ENCODE results near the gene S100A9.
"Not testable (repeated sequence)": the region's sequence is repeated elsewhere in the genome, so short reads cannot be mapped to it uniquely, and the experiment has no call there.

Gene S100A9

DNA sequence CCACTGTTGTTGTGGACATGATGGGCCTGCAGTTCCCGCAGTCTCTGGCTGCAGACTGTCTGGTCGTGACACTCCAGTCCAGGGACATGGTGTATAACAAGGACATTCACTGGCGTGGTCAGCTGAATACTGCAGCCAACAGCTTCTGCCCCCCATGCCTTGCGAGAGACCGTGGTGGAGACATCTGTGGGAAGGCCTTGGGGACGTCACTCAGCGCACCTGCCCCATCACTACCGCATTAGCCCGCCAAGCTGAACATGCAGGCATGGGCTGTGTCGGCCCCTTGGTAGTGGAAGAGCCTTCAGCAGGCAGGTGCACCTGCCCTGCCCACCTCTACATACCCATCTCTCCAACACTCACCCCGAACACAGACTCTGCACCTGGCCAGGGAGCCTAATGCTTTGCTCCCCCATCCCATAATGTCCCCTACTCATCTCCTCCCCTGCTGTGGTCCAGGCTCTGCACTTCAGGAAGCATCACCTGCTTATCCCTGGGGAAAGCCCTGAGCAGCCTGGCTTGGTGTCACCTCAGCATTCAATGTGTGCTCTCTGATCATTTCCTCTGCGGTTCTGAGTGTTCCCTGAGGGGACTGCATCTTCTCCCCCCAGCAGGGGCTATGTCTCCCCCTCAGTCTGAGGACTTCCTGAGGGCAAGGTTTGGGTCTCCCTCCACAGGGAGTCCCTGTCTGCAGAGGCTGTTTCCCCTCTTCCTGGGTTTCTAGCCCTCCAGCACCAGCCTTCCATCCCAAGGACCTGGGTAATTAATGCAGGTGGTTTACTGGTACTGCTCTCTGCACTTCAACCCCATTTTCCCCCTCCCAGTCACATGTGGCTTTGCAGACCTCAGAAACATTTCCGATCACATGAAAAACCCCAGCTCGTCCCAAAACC lies 12.2 kb upstream of the S100A9 start:
- no peak for DNase-seq (ENCODE audit: low spot score)

DNA sequence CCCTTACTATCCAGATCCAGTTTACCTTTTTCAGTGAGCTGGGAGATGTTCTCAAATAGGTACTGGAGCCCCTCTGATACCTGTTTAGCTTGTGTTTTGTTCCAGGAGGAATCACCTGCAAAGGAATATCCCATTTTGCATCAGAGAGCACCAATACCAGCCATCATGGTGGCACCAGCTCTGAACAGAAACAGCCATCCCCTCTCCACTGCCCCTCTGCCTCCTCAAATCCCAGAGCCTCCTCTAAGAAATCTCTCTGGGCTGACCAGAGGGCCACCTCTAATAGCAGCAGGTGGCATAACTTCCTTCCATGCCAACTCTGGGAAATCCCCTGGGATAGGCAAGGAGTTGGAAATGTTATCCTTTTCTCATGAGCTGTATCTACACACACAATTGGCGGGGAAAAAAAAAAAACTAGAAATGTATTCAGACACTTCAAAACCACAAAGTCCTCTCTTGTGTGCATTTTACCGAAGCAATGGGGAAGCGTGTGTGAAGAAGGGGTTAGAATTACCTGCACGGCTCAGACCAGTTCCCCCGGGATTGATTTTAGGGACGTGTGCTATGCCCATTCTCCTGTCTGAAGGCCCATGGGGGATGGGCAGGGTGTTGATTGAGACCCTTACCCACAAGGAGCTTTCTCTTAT lies 11.5 kb upstream of the S100A9 start:
- no peak for DNase-seq (ENCODE audit: low spot score)

DNA sequence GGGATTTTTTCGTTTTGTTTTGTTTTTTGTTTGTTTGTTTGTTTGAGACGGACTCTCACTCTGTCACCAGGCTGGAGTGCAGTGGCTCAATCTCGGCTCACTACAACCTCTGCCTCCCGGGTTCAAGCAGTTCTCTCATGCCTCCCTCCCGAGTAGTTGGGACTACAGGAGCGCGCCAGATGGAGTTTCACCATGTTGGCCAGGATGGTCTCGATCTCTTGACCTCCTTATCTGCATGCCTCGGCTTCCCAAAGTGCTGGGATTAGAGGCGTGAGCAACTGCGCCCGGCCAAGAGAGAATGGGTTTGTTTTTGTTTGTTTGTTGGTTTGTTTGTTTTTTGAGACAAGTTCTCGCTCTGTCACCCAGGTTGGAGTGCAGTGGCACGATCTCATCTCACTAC lies 10.6 kb upstream of the S100A9 start:
- DNase-seq (ENCODE audit: low spot score): not testable (repeated sequence)

DNA sequence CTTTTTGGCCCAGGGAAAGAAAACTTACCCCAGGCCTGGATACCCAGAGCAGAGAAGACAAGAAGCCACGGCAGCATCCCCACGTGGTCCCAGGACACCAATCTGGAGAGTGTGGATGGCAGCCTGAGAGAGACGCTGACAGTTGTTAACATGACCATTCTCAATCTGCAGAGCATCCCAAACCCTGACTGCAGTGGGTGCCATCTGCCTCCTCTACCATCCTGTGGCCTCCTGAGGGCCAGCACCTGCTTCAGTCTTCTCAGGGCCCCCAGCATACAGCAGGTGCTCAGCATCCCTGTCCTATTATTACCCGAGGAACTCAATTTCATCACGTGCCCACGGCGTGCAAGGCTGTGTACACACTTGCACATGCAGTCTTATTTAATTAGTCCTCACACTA lies 9.8 kb upstream of the S100A9 start:
- DNase-seq (ENCODE audit: low spot score): no peak

DNA sequence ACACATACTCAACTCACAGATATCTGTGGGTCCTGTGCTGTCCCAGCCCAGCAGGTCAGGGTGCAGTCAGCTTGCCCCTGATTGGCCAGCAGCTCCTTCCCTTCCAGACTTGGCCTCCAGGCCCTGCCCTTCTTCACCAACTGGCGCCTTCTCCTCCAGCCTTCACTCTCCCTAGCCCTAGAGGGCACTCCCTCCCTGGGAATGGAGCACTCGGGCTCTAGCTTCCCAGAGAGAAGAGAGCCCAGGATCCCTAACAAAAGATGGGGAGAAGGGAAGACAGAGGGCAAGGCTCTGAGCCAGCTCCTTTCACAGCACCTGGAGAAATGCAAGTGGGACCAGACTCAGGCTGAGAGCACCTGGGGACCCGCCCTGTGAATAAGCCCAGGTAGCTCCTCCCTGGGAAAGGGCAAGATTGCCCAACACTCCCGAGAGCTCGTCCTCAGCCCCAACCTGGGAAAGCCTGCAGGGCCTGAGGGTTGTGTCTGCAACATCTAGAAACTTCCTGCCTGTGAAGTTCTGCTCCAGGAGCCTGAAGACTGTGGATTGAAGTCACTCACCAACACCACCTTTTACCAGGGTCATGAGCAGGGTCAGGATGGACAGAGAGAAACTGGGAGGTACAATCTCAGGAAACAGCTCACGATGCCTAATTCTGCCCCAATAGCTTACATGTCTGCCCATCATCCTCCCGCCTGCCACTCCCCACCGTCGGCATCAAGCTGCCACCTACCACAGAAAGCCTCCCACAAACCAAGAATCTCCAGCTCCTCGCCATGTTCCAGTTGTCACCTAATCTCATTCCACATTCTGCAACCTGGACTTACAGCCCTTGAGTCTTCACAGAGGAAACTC lies 8.9 kb upstream of the S100A9 start, which contains the start of gene PGLYRP4:
PGLYRP4 (minus strand) TSS at position 331 of the 852 bp plus-strand sequence. CDS start 909 bp downstream, outside the sequence.
- no peak for DNase-seq (ENCODE audit: low spot score)

DNA sequence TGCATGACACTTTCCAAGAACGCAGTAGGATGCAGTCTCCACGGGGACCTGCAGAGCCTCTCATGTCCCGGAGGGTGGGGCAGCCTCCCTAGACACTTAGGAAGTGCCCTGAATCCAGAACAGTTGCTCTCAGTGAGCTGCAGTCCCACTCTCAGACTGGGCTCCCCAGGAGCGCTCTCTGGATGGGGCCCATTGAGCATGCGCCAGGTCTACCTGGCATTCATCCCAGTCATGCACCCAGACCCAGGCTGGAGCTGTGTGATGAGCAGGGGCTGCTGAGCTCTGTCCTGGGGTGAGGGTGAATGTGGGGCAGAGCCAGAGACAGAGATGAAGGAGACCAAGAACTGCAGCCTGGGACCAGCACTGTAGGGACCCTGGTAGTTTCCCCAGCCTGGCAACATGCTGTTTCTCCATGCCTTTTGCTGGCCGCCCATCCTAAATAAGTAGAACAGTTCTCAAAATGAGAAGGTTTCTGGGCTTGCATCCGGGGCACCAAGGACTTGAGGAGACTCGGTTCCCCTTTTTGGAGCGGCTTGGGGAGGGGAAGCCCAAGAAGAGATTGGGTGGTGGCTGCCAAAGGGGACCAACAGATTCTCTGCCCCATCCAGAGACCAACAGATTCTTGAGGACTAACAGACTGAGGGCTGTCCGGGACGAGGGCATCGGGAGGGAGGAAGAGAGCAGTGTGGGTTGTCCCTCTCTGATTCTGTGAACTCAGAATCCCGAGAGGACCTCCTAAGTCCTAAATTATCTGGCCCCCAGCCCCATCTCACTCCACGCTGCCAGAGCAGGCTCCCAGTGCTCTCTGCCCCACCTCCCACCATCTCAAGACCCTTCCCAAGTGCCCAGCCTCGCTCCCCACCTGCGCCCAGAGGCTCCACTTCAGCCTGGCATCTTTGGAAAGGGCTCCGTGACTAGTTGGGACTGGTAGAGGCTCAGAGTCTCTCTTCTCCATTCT lies 8.0 kb upstream of the S100A9 start:
- DNase-seq (ENCODE audit: low spot score): no peak

DNA sequence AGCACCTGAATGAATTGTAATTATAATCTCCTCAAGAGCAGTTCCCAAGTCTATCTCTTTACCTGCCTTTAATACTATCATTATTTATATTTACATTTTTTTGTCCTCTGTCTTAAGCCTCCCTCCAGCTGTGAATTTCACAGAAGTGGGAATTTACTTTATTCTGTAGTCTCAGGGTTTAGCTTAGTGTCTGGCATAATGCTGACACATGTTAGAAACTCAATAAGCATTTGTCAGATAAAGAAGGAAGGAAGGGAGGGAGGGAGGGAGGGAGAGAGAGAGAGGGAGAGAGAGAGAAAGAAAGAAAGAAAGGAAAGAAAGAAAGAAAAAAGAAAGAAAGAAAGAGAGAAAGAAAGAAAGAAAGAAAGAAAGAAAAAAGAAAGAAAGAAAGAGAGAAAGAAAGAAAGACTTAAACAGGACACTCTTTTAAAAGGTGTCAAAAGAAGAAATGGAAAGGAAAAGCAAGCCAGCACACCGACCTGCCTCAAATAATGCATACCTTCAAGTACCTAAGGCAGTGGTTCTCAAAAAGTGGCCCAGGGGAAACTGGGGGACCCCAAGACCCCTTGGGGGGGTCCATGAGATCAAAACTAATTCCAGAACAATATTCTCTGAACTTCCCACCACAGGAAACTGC lies 7.2 kb upstream of the S100A9 start:
- DNase-seq (ENCODE audit: low spot score): no peak

DNA sequence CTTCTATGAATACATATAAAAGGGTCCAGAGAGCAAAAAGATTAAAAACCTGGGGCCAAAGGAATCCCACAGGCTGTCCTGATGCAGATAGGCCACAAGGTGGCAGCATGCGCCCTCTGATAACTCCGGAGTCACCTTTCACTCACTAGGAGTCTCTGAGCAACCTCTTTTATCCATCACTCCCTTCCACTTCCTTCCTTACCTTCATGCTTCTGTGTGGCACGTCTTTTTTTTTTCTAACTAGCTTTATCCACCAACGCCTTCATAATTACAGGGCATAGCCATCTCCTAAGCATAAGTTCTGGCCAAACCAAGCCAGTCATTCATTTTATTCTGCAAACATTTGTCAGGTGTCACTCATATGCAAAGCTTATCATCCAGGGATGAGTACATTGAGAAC lies 5.1 kb upstream of the S100A9 start:
- peak; percentile 77 for DNase-seq (ENCODE audit: low spot score)

DNA sequence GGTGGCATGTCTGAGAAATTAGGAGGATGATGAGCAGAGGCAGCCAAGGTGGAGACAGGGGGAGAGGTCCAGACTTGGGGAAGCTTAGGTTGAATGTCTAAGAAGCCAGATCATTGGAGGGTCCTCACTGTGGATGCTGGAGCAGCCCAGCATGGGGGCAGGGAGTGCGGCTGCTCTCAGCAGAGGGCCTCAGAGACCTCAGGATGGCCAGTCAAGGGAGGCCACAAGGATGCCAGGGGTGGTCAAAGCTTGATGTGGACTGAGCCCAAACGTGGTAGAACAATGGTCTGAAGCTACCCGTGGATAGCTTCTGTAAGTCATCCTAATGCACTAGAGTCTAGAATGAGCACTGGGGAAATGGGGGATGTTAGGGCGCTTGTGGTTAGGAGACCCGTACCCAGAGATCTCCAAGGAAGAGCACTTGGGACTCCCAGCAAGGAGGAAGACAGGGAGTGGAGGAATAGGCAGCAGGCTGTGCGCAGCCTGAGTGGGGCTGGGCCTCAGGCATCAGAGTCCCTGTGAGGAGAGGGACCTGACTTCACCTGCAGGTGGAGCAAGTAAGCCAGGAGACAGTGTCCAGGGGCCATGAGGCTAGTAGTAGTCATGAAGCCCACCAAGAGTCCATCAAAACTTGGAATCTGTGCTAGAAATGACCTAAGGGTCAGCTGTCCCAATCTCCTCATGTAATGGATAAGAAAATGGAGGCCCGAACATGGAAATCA lies 4.3 kb upstream of the S100A9 start:
- peak; percentile 5 for DNase-seq (ENCODE audit: low spot score)

DNA sequence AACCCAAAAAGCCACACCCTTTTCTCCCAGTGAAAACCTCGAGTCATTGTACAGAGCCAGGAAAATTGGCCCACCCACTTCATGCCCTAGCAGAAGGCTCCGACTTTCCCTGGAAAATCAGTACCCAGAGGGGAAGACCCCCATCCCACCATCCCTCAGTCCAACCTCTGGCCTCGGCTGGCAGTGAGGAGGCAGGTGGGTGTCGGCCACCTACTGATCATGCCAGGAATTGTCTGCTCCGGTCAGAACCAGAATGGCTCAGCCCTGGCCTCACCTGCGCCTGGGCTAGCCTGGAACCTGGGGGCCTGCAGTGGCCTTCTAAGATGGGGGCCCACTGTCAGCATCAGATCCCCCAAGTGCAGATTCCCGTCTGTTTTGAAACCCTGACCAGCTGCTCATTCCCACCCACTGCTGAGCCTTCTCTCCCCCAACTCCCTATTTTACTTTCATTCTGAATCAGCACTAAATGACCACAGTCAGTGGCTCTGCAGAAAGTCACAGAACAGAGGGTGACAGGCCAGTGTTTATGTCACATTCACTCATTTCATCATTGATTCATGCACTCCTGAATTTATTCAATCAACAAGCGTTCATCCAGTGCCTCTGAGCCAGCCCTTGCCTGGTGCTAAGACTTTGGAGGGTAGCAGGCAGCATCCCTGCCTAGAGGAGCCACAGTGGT lies 3.0 kb upstream of the S100A9 start:
- no peak for DNase-seq (ENCODE audit: low spot score)

DNA sequence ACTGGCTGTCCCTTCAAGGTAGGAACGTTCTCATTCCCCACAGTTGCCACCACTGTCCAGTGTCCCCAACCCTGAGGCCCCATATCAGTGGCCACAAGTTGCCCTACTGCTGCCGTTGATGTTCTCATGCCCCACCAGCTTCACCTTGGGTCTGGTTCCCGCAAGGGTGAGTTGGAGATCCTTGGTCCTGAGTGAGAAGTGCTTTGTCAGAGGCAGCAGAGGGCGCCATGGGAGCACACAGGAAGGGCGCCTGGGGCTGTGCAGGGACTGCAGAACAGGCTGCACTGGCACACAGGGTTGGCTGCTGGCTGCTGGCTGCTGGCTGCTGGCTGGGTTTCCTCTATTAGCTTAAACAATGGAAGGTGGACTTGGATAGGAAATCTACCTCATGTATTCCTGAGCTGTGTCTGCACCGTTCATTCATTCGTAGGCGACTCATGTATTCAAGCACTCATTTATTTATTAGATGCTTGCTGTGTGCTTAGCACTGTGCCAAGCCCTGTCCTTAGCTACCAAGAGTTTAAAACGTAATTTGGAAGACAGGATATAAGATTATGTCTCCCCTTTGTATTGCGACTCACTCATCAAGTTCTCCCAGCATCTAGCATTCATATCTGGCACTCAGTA lies 2.1 kb upstream of the S100A9 start:
- peak; percentile 67 for DNase-seq (ENCODE audit: low spot score)

DNA sequence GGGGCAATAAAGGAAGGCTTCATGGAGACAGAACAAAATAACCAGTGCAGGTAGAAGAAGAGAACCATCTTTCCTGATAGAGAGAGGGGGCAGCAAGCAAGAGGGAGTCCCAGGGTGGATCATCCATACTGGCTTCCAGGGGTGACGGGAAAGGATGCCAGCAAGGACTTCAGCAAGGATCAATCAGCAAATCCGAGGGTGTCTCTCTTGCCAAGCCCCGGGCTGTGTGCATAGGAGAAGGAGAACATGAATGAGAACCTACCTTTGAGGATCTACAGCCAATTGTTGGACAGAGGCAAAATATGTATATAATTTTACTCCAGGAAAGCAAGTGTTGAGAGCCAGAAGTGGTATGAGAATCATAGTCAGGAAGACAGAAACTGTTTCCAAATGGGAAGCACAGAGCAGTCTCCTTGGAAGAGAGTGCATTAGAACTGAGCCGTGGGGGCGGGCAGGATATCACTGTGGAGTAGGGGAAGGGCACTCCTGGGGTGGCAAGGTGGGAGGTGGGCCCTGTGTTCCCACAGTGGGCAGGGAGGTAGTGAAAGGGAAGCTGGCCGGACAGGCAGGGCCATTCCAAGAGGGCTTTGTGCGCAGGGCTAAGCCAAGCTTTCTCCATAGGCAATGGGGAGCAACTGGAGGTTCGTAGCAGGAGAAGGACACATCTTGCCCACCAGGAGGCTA lies 1.1 kb upstream of the S100A9 start:
- DNase-seq (ENCODE audit: low spot score): no peak

DNA sequence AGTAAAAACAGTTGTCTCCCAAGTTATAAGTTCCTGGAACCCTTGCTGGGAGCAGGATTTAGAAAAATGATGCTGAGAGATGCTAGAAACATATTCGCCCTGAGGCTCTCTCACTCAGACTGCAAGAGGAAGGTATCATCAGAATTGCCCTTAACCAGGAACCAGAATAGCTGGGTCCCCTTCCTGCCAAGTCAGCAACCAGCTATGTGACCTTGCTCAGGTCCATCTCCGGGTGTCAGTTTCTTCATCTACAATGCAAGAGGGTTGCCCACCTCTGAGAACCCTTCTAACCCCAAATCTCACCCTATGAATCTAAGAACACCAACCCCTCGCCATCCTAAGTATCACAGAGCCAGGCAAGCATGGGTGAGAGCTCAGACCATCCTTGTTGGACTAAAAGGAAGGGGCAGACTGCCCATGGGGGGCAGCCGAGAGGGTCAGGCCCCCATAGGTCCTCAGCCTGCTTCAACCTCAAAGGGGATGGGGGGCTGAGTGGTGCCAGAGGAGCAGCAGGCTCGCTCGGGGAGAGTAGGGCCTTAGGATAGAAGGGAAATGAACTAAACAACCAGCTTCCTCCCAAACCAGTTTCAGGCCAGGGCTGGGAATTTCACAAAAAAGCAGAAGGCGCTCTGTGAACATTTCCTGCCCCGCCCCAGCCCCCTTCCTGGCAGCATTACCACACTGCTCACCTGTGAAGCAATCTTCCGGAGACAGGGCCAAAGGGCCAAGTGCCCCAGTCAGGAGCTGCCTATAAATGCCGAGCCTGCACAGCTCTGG lies 390 bp upstream of the S100A9 start:
- DNase-seq (ENCODE audit: low spot score): no peak

DNA sequence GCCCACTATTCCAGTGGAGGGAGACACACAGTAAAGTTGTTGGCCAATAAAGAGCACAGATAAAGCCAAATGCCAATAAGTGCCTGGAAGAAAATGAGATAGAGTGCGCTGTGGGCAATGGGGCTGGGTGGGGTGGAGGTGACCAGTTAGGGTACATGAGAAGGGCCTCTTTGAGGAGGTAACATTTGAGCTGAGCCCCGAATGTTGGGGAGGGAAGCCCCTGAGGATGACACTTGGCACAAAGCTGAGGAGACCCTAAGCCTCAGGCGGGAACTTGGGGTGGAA lies 979 bp downstream of the S100A9 start:
- DNase-seq (ENCODE audit: low spot score): no peak

DNA sequence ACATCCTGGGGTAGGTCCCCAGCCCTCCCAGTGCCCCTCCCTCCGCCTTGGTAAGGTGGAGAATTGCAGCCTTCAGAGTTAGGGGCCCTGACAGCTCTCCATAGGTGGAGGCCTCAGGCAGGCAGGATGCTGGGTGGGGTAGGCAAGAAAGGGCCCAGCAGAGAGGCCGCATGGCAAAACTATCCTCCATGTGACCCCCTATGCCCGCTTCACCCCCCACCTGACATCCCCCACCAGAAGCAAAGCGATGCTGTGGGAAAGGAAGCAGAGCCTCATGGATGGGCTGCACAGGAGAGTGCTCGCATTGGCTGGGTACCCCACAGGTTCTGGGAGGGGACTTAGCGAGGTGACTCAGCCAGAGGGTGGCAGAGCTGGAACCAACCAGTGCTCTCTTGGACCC lies 1.6 kb downstream of the S100A9 start:
- DNase-seq (ENCODE audit: low spot score): no peak

DNA sequence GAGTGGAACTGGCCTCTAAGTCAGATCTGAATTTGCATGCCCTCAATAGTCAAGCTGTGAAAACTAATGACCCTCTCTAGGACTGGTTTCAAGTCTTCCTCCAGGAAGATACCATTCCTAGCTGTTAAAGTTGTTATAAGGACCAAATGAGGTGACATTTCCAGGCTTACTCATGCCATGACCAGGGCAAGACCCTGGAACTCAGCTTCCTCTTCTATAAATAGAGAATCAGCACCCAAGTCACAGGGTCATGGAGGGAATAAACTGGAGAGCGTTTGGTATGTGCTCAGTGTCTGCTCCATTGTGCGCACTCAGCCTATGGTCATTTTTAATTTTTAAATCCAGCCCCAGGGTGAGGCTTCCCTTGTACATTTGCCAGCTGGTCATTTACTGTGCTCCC lies 2.5 kb downstream of the S100A9 start:
- no peak for DNase-seq (ENCODE audit: low spot score)

DNA sequence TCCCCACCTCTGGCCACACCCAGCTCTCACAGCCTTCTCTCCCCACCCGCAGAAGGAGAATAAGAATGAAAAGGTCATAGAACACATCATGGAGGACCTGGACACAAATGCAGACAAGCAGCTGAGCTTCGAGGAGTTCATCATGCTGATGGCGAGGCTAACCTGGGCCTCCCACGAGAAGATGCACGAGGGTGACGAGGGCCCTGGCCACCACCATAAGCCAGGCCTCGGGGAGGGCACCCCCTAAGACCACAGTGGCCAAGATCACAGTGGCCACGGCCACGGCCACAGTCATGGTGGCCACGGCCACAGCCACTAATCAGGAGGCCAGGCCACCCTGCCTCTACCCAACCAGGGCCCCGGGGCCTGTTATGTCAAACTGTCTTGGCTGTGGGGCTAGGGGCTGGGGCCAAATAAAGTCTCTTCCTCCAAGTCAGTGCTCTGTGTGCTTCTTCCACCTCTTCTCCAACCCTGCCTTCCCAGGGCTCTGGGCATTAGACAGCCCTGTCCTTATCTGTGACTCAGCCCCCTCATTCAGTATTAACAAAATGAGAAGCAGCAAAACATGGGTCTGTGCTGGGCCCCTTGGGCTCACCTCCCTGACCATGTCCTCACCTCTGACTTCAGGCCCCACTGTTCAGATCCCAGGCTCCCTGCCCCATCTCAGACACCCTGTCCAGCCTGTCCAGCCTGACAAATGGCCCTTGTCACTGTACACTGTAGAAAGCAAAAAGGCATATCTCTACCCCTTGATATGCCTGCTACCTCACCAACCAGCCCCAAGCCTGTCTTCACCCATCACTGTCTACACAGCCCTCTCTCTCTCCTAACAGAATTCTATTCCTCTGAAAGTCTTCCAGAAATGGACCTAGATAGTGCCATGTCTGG lies 3.2 kb downstream of the S100A9 start:
- DNase-seq (ENCODE audit: low spot score): no peak
